Measurements from ENCODE around the gene TLE2.
"Not testable (repeated sequence)": the region's sequence is repeated elsewhere in the genome, so short reads cannot be mapped to it uniquely, and the experiment has no call there.

TLE2 gene

GRCh38 chr19:3013263-3013725 is 15.8 kb downstream of the TLE2 start:
- Histone ChIP-seq H3K9me3 (ENCODE audit: control insufficient read depth, insufficient read depth, low read length) (no peaks in the 10 kb centered on the region), H3K27ac (ENCODE audit: low read length) (no peak overlapping the region), H3K36me3 (ENCODE audit: control insufficient read depth, insufficient read depth, low read length) (0 out of 2 replicates have a peak, but pooled peaks cover 2% of the 10 kb centered on the region), H3K27me3 (ENCODE audit: control insufficient read depth, insufficient read depth, low read length) (no peaks in the 10 kb centered on the region), H3K4me1 (ENCODE audit: control insufficient read depth, insufficient read depth, low read length) (peaks cover 1% of the 10 kb centered on the region; the same call in 1 of the 2 replicates), H3K4me3 (ENCODE audit: low read length) (no peak overlapping the region)
- no CpG with 5 or more reads among the region's 7 CpGs for WGBS (ENCODE audit: insufficient coverage, insufficient read length)
- DNase-seq (ENCODE audit: low read depth, low spot score) = no peak

- whole genome bisulfite sequencing (ENCODE audit: insufficient coverage, insufficient read length) = no CpG with 5 or more reads among the region's 16 CpGs
- no peak for DNase-seq (ENCODE audit: low read depth, low spot score)
- Histone ChIP-seq H3K4me1 (ENCODE audit: control insufficient read depth, insufficient read depth, low read length) (peaks cover 1% of the 10 kb centered on the region; the same call in 1 of the 2 replicates), H3K27me3 (ENCODE audit: control insufficient read depth, insufficient read depth, low read length) (no peaks in the 10 kb centered on the region), H3K9me3 (ENCODE audit: control insufficient read depth, insufficient read depth, low read length) (no peaks in the 10 kb centered on the region), H3K4me3 (ENCODE audit: low read length) (no peak overlapping the region), H3K27ac (ENCODE audit: low read length) (no peak overlapping the region), H3K36me3 (ENCODE audit: control insufficient read depth, insufficient read depth, low read length) (0 out of 2 replicates have a peak, but pooled peaks cover 2% of the 10 kb centered on the region)
Measured at GRCh38 chr19:3012621-3013262, 16.3 kb downstream of the TLE2 start.

GRCh38 chr19:3012059-3012458 is 17.0 kb downstream of the TLE2 start:
- not testable (repeated sequence) for H3K36me3 ChIP-seq (ENCODE audit: control insufficient read depth, insufficient read depth, low read length); H3K4me3 ChIP-seq (ENCODE audit: low read length); H3K27me3 ChIP-seq (ENCODE audit: control insufficient read depth, insufficient read depth, low read length); DNase-seq (ENCODE audit: low read depth, low spot score); H3K4me1 ChIP-seq (ENCODE audit: control insufficient read depth, insufficient read depth, low read length); H3K27ac ChIP-seq (ENCODE audit: low read length); H3K9me3 ChIP-seq (ENCODE audit: control insufficient read depth, insufficient read depth, low read length)
- no CpG with 5 or more reads among the region's 13 CpGs for WGBS (ENCODE audit: insufficient coverage, insufficient read length)

- Histone ChIP-seq H3K27me3 (ENCODE audit: control insufficient read depth, insufficient read depth, low read length) (no peaks in the 10 kb centered on the region), H3K4me1 (ENCODE audit: control insufficient read depth, insufficient read depth, low read length) (peaks cover 4% of the 10 kb centered on the region), H3K4me3 (ENCODE audit: low read length) (no peak overlapping the region), H3K27ac (ENCODE audit: low read length) (no peak overlapping the region), H3K36me3 (ENCODE audit: control insufficient read depth, insufficient read depth, low read length) (0 out of 2 replicates have a peak, but pooled peaks cover 4% of the 10 kb centered on the region), H3K9me3 (ENCODE audit: control insufficient read depth, insufficient read depth, low read length) (no peaks in the 10 kb centered on the region)
- DNase-seq (ENCODE audit: low read depth, low spot score) = no peak
- WGBS (ENCODE audit: insufficient coverage, insufficient read length) = no CpG with 5 or more reads among the region's 13 CpGs
Measured at GRCh38 chr19:3010871-3011270, 18.2 kb downstream of the TLE2 start.

DNA sequence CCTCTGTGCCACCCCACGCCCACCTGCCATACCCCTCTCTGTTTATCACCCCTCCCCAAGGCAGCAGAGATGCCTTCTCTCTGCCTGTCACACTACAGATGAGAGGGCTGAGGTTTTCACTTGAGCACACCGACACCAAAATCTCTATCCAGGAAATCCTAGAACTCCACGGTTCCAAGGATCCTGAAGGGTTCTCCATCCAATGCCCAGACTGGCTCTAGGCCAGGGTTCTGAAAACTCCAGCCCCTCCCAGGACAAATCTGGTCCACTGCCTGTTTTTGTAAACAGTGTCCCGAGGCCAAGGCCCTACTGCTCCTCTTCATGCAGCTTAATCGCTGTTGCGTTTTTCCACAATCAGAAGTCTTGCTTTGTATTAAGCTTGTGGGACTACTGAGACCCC is 20.1 kb downstream of the TLE2 start:
- Histone ChIP-seq H3K27me3 (ENCODE audit: control insufficient read depth, insufficient read depth, low read length) (no peaks in the 10 kb centered on the region), H3K9me3 (ENCODE audit: control insufficient read depth, insufficient read depth, low read length) (no peaks in the 10 kb centered on the region), H3K4me3 (ENCODE audit: low read length) (no peak overlapping the region), H3K4me1 (ENCODE audit: control insufficient read depth, insufficient read depth, low read length) (peaks cover 9% of the 10 kb centered on the region), H3K27ac (ENCODE audit: low read length) (no peak overlapping the region), H3K36me3 (ENCODE audit: control insufficient read depth, insufficient read depth, low read length) (0 out of 2 replicates have a peak, but pooled peaks cover 2% of the 10 kb centered on the region)
- no peak for DNase-seq (ENCODE audit: low read depth, low spot score)
- no CpG with 5 or more reads among the region's 6 CpGs for WGBS (ENCODE audit: insufficient coverage, insufficient read length)

DNA sequence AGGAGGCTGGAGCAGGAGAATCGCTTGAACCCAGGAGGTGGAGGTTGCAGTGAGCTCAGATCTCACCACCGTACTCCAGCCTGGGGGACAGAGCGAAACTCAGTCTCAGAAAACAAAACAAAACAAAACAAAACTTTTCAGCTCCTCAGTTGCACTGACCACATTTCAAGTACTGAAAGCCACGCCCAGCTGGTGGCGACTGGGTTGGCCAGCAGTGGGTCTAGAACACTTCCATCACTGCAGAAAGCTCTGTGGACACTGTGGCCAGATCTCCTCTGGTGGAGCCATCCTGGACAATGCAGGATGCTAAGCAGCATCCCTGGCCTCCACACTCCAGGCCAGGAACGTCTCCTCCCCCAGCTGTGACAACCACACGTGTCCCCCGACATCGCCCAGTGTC is 21.1 kb downstream of the TLE2 start:
- DNase-seq (ENCODE audit: low read depth, low spot score) = no peak
- no peak overlapping the region for H3K27ac ChIP-seq (ENCODE audit: low read length)
- no peak overlapping the region for H3K4me3 ChIP-seq (ENCODE audit: low read length)
- no peaks in the 10 kb centered on the region for H3K27me3 ChIP-seq (ENCODE audit: control insufficient read depth, insufficient read depth, low read length)
- no peaks in the 10 kb centered on the region for H3K9me3 ChIP-seq (ENCODE audit: control insufficient read depth, insufficient read depth, low read length)
- 0 out of 2 replicates have a peak, but pooled peaks cover 2% of the 10 kb centered on the region for H3K36me3 ChIP-seq (ENCODE audit: control insufficient read depth, insufficient read depth, low read length)
- WGBS (ENCODE audit: insufficient coverage, insufficient read length) = no CpG with 5 or more reads among the region's 9 CpGs
- peaks cover 7% of the 10 kb centered on the region for H3K4me1 ChIP-seq (ENCODE audit: control insufficient read depth, insufficient read depth, low read length)

GRCh38 chr19:3006075-3006767 is 22.9 kb downstream of the TLE2 start:
- Histone ChIP-seq H3K4me1 (ENCODE audit: control insufficient read depth, insufficient read depth, low read length) (peaks cover 7% of the 10 kb centered on the region), H3K27ac (ENCODE audit: low read length) (no peak overlapping the region), H3K27me3 (ENCODE audit: control insufficient read depth, insufficient read depth, low read length) (no peaks in the 10 kb centered on the region), H3K9me3 (ENCODE audit: control insufficient read depth, insufficient read depth, low read length) (no peaks in the 10 kb centered on the region), H3K36me3 (ENCODE audit: control insufficient read depth, insufficient read depth, low read length) (0 out of 2 replicates have a peak, but pooled peaks cover 2% of the 10 kb centered on the region), H3K4me3 (ENCODE audit: low read length) (no peak overlapping the region)
- WGBS (ENCODE audit: insufficient coverage, insufficient read length) = no CpG with 5 or more reads among the region's 37 CpGs
- no peak for DNase-seq (ENCODE audit: low read depth, low spot score)

GRCh38 chr19:3005345-3005744 is 23.7 kb downstream of the TLE2 start:
- Histone ChIP-seq H3K27me3 (ENCODE audit: control insufficient read depth, insufficient read depth, low read length) (no peaks in the 10 kb centered on the region), H3K4me3 (ENCODE audit: low read length) (no peak overlapping the region), H3K4me1 (ENCODE audit: control insufficient read depth, insufficient read depth, low read length) (peaks cover 7% of the 10 kb centered on the region), H3K36me3 (ENCODE audit: control insufficient read depth, insufficient read depth, low read length) (0 out of 2 replicates have a peak, but pooled peaks cover 2% of the 10 kb centered on the region), H3K9me3 (ENCODE audit: control insufficient read depth, insufficient read depth, low read length) (no peaks in the 10 kb centered on the region), H3K27ac (ENCODE audit: low read length) (no peak overlapping the region)
- DNase-seq (ENCODE audit: low read depth, low spot score) = no peak
- WGBS (ENCODE audit: insufficient coverage, insufficient read length) = no CpG with 5 or more reads among the region's 18 CpGs

DNA sequence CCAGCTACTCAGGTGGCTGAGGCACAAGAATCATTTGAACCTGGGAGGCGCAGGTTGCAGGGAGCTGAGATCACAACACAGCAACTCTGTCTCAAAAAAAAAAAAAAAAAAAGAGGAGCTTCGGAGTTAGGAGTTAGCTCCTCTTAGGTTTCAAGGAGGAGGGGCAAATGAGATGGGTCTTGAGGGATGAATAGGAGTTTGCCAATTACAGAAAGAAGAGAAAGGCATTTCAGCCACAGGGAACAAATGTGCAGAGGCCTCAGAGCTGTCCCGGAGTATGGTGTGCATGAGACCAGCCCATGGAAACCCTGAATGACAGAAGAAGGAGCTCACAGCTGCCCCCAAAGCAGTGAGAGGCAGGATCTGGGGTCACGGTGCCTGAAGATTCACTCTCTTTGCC is 24.6 kb downstream of the TLE2 start:
- H3K4me1 ChIP-seq (ENCODE audit: control insufficient read depth, insufficient read depth, low read length) = peaks cover 7% of the 10 kb centered on the region
- no peaks in the 10 kb centered on the region for H3K27me3 ChIP-seq (ENCODE audit: control insufficient read depth, insufficient read depth, low read length)
- no peak overlapping the region for H3K27ac ChIP-seq (ENCODE audit: low read length)
- DNase-seq (ENCODE audit: low read depth, low spot score) = no peak
- no CpG with 5 or more reads among the region's 4 CpGs for WGBS (ENCODE audit: insufficient coverage, insufficient read length)
- H3K4me3 ChIP-seq (ENCODE audit: low read length) = no peak overlapping the region
- no peaks in the 10 kb centered on the region for H3K9me3 ChIP-seq (ENCODE audit: control insufficient read depth, insufficient read depth, low read length)
- H3K36me3 ChIP-seq (ENCODE audit: control insufficient read depth, insufficient read depth, low read length) = 0 out of 2 replicates have a peak, but pooled peaks cover 2% of the 10 kb centered on the region

GRCh38 chr19:3003046-3003445 is 26.0 kb downstream of the TLE2 start:
- H3K36me3 ChIP-seq (ENCODE audit: control insufficient read depth, insufficient read depth, low read length) = 0 out of 2 replicates have a peak, but pooled peaks cover 2% of the 10 kb centered on the region
- no peak for DNase-seq (ENCODE audit: low read depth, low spot score)
- H3K27ac ChIP-seq (ENCODE audit: low read length) = no peak overlapping the region
- no peaks in the 10 kb centered on the region for H3K9me3 ChIP-seq (ENCODE audit: control insufficient read depth, insufficient read depth, low read length)
- WGBS (ENCODE audit: insufficient coverage, insufficient read length) = no CpG with 5 or more reads among the region's 7 CpGs
- peaks cover 7% of the 10 kb centered on the region for H3K4me1 ChIP-seq (ENCODE audit: control insufficient read depth, insufficient read depth, low read length)
- no peak overlapping the region for H3K4me3 ChIP-seq (ENCODE audit: low read length)
- H3K27me3 ChIP-seq (ENCODE audit: control insufficient read depth, insufficient read depth, low read length) = no peaks in the 10 kb centered on the region

Data from iPS DF 6.9 (cell line).